Hepatocyte (in vitro differentiated cells): ENCODE measurements around the gene PIK3R5. TPM values are rescaled to one million over a fixed set of nuclear protein-coding genes. Genes with fewer than 3 reads are reported as not detected.

Experiments
- DNase-seq: peaks from one replicate; pipeline ENCODE4 v3.0.0-alpha.2; 2016; ENCODE audit warnings: low spot score
- H2AFZ ChIP-seq: fragments of 200-600 bp; sonication (generic); 2 replicates; pipeline ENCODE4 v1.6.0; 2016; ENCODE audit warnings: antibody characterized with exemption, mild to moderate bottlenecking
- H3K27ac ChIP-seq: fragments of 200-600 bp; sonication (generic); 2 replicates; pipeline ENCODE4 v1.5.1; 2016; ENCODE audit warnings: mild to moderate bottlenecking
- H3K27me3 ChIP-seq: fragments of 200-600 bp; sonication (generic); 2 replicates; pipeline ENCODE4 v1.6.1; 2016
- H3K36me3 ChIP-seq: fragments of 200-600 bp; sonication (generic); replicated peaks from 2 replicates; pipeline ENCODE4 v1.5.1; 2016; ENCODE audit warnings: low read depth; ENCODE audit not compliant: insufficient read depth
- H3K4me1 ChIP-seq: fragments of 200-600 bp; sonication (generic); 2 replicates; pipeline ENCODE4 v1.5.1; 2016; ENCODE audit warnings: mild to moderate bottlenecking, moderate library complexity; ENCODE audit not compliant: insufficient read depth
- H3K4me2 ChIP-seq: fragments of 200-600 bp; sonication (generic); 2 replicates; pipeline ENCODE4 v1.6.0; 2016
- H3K4me3 ChIP-seq: fragments of 200-600 bp; sonication (generic); 2 replicates; pipeline ENCODE4 v1.5.1; 2016; ENCODE audit warnings: mild to moderate bottlenecking
- H3K79me2 ChIP-seq: fragments of 200-600 bp; sonication (generic); 2 replicates; pipeline ENCODE4 v1.6.0; 2017; ENCODE audit warnings: mild to moderate bottlenecking
- H3K9me2 ChIP-seq: fragments of 200-600 bp; sonication (generic); replicated peaks from 2 replicates; pipeline ENCODE4 v1.6.0; 2017; ENCODE audit warnings: mild to moderate bottlenecking; ENCODE audit not compliant: insufficient read depth
- H3K9me3 ChIP-seq: fragments of 200-600 bp; sonication (generic); 2 replicates; pipeline ENCODE4 v1.5.1; 2016; ENCODE audit warnings: low read depth, mild to moderate bottlenecking
- H4K20me1 ChIP-seq: fragments of 200-600 bp; sonication (generic); 2 replicates; pipeline ENCODE4 v1.6.0; 2016; ENCODE audit warnings: mild to moderate bottlenecking; ENCODE audit not compliant: insufficient read depth, poor library complexity, severe bottlenecking
- EZH2 ChIP-seq: fragments of 200-600 bp; sonication (generic); IDR thresholded peaks from 2 replicates; pipeline ENCODE4 v1.6.1; 2016; ENCODE audit warnings: antibody characterized with exemption, mild to moderate bottlenecking, borderline replicate concordance
- EZH2phosphoT487 ChIP-seq: fragments of 200-600 bp; sonication (generic); IDR thresholded peaks from one replicate; pipeline ENCODE4 v1.6.1; 2018; ENCODE audit warnings: antibody characterized with exemption, mild to moderate bottlenecking, low read depth, moderate library complexity; ENCODE audit not compliant: unreplicated experiment, severe bottlenecking
- WGBS: methylation state at CpG from one replicate; pipeline ENCODE4 v1.1.6; 2016; ENCODE audit warnings: low lambda C conversion rate; ENCODE audit errors: missing lambda C conversion rate; 5-methylcytosine and 5-hydroxymethylcytosine counted together
- polyA plus RNA-seq: library from polyadenylated mRNA; unstranded; fragments of >200 nt; fragmentation: Nextera tagmentation; extraction: Ambion mirVana; gene quantifications from 2 replicates; pipeline ENCODE4 v1.2.1, GENCODE V29; 2016
- total RNA-seq: library from RNA; depleted of rRNA; stranded (reverse); fragments of >200 nt; gene quantifications from 2 replicates; pipeline ENCODE4 v1.2.3, GENCODE V29; 2014
- TF ChIP-seq, protein P1 (sequence below): fragments of 200-600 bp; sonication (generic); IDR thresholded peaks from 2 replicates; pipeline ENCODE4 v1.5.1; 2016; ENCODE audit warnings: antibody characterized with exemption, mild to moderate bottlenecking; ENCODE audit not compliant: poor library complexity

PIK3R5 gene
- total and polyA plus RNA-seq, 2 experiments from 2014 or later = 2.6 TPM; not detected in 1

GRCh38 chr17:8981443-8981842 lies 15.9 kb upstream of the PIK3R5 start:
- Histone ChIP-seq H3K79me2 (no peaks in the 10 kb centered on the region), H4K20me1 (no peaks in the 10 kb centered on the region), H3K36me3 (no peaks in the 10 kb centered on the region), H3K4me2 (no peak overlapping the region), H3K27ac (no peak overlapping the region), H3K4me3 (no peak overlapping the region), H3K9me3 (no peaks in the 10 kb centered on the region), H3K9me2 (no peaks in the 10 kb centered on the region), H2AFZ (no peak overlapping the region), H3K27me3 (no peaks in the 10 kb centered on the region), H3K4me1 (no peaks in the 10 kb centered on the region)
- no peak for DNase-seq
- 93% methylated on average over 2 of the region's 2 CpGs for WGBS
- TF ChIP-seq EZH2phosphoT487 (no peak), EZH2 (no peak)
- TF ChIP-seq, protein P1, sequence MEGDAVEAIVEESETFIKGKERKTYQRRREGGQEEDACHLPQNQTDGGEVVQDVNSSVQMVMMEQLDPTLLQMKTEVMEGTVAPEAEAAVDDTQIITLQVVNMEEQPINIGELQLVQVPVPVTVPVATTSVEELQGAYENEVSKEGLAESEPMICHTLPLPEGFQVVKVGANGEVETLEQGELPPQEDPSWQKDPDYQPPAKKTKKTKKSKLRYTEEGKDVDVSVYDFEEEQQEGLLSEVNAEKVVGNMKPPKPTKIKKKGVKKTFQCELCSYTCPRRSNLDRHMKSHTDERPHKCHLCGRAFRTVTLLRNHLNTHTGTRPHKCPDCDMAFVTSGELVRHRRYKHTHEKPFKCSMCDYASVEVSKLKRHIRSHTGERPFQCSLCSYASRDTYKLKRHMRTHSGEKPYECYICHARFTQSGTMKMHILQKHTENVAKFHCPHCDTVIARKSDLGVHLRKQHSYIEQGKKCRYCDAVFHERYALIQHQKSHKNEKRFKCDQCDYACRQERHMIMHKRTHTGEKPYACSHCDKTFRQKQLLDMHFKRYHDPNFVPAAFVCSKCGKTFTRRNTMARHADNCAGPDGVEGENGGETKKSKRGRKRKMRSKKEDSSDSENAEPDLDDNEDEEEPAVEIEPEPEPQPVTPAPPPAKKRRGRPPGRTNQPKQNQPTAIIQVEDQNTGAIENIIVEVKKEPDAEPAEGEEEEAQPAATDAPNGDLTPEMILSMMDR = no peak

GRCh38 chr17:8979715-8980114 lies 14.2 kb upstream of the PIK3R5 start:
- DNase-seq = no peak
- Histone ChIP-seq H2AFZ (no peak overlapping the region), H3K9me3 (no peaks in the 10 kb centered on the region), H3K4me1 (no peaks in the 10 kb centered on the region), H3K79me2 (no peaks in the 10 kb centered on the region), H3K4me3 (no peak overlapping the region), H3K9me2 (no peaks in the 10 kb centered on the region), H3K27me3 (no peaks in the 10 kb centered on the region), H4K20me1 (no peaks in the 10 kb centered on the region), H3K4me2 (no peak overlapping the region), H3K27ac (no peak overlapping the region), H3K36me3 (no peaks in the 10 kb centered on the region)
- TF ChIP-seq, protein P1 = no peak
- TF ChIP-seq EZH2phosphoT487 (no peak), EZH2 (no peak)

- Histone ChIP-seq H3K9me2 (no peaks in the 10 kb centered on the region), H3K79me2 (no peaks in the 10 kb centered on the region), H3K4me2 (no peak overlapping the region), H3K27ac (no peak overlapping the region), H3K4me1 (no peaks in the 10 kb centered on the region), H3K9me3 (no peaks in the 10 kb centered on the region), H2AFZ (no peak overlapping the region), H3K36me3 (no peaks in the 10 kb centered on the region), H3K4me3 (no peak overlapping the region), H4K20me1 (no peaks in the 10 kb centered on the region), H3K27me3 (no peaks in the 10 kb centered on the region)
- WGBS = 87% methylated on average over 1 of the region's 1 CpG
- no peak for TF ChIP-seq EZH2
- no peak for TF ChIP-seq EZH2phosphoT487
- TF ChIP-seq, protein P1 = no peak
- DNase-seq = no peak
Observed at GRCh38 chr17:8976638-8977037, 11.1 kb upstream of the PIK3R5 start.

DNA sequence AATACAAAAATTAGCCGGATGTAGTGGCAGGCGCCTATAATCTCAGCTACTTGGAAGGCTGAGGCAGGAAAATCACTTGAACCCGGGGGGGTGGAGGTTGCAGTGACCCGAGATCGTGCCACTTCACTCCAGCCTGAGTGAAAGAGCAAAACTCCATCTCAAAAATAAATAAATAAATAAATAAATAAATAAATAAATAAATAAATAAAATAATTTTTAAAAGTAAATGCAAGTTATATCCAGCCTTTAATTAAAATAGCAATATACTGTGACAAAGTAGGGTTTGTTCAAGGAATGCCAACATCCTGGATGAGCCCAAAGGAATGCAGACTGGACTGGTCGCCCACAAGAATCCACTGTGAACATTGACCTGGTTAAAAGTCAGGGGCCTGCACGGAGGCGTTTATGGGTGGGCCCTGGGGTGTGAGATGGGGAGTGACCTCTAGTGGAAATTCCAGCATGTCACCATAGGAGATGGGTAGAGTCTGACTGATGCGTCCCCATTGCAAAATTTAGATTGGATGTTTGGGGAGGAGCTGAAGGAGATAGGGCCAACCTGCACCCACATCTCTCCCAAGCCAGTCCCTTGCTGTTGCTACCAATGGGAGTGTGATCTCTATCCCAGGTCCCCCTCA lies 9.7 kb upstream of the PIK3R5 start:
- TF ChIP-seq EZH2 (no peak), EZH2phosphoT487 (no peak)
- TF ChIP-seq, protein P1 = no peak
- Histone ChIP-seq H3K27ac (no peak overlapping the region), H3K4me2 (no peak overlapping the region), H3K9me3 (no peaks in the 10 kb centered on the region), H4K20me1 (no peaks in the 10 kb centered on the region), H3K4me3 (no peak overlapping the region), H3K4me1 (no peaks in the 10 kb centered on the region), H3K79me2 (no peaks in the 10 kb centered on the region), H3K36me3 (no peaks in the 10 kb centered on the region), H3K27me3 (no peaks in the 10 kb centered on the region), H3K9me2 (no peaks in the 10 kb centered on the region), H2AFZ (no peak overlapping the region)
- 82% methylated on average over 9 of the region's 9 CpGs for WGBS
- no peak for DNase-seq
